Activated CD8-positive, alpha-beta memory T cell treated with anti-CD3 and anti-CD28 coated beads for 1 hour (primary cell): Measurements from ENCODE around the gene COMMD9.

ENCODE experiments used
- DNase-seq, 2 donors: peaks; one replicate each; pipeline ENCODE4 v3.0.0-alpha.2; 2020; ENCODE audit warnings: low read depth in 1 of 2; ENCODE audit errors: extremely low read depth in 1 of 2

Gene COMMD9

GRCh38 chr11:36296884-36297543 lies 7.8 kb upstream of the COMMD9 start:
- DNase-seq, result no peak

- no peak for DNase-seq
These were observed 6.7 kb upstream of the COMMD9 start, which contains the start of gene PRR5L for GRCh38 chr11:36295926-36296325. Gene PRR5L (plus strand): TSS chr11:36296288. CDS start chr11:36401122, 104,834 bp downstream.

- no peak for DNase-seq
These were observed 3.1 kb upstream of the COMMD9 start for GRCh38 chr11:36292311-36292722.

- DNase-seq, result no peak
These were observed 590 bp downstream of the COMMD9 start for GRCh38 chr11:36288442-36289225.

GRCh38 chr11:36282926-36283325 lies 6.3 kb downstream of the COMMD9 start:
- no peak for DNase-seq

GRCh38 chr11:36281850-36282249 lies 7.4 kb downstream of the COMMD9 start:
- no peak for DNase-seq

GRCh38 chr11:36280531-36280930 lies 8.7 kb downstream of the COMMD9 start:
- DNase-seq, result no peak

GRCh38 chr11:36278531-36279282 lies 10.5 kb downstream of the COMMD9 start:
- DNase-seq, result no peak

- DNase-seq, result no peak
These were observed 14.8 kb downstream of the COMMD9 start for GRCh38 chr11:36274414-36274813.

GRCh38 chr11:36273110-36273509 lies 16.1 kb downstream of the COMMD9 start:
- no peak for DNase-seq

GRCh38 chr11:36271794-36272407 lies 17.3 kb downstream of the COMMD9 start:
- DNase-seq, result no peak

- DNase-seq, result no peak
These were observed 18.5 kb downstream of the COMMD9 start for GRCh38 chr11:36270701-36271100.

- DNase-seq, result no peak
These were observed 20.8 kb downstream of the COMMD9 start for GRCh38 chr11:36268337-36268985.

- DNase-seq, result no peak
These were observed 22.5 kb downstream of the COMMD9 start for GRCh38 chr11:36266767-36267166.

- DNase-seq, result peak in 1 of 2 donors; percentile 29
These were observed 23.2 kb downstream of the COMMD9 start for GRCh38 chr11:36265793-36266628.

- no peak for DNase-seq
These were observed 24.3 kb downstream of the COMMD9 start for GRCh38 chr11:36264973-36265344.

- no peak for DNase-seq
These were observed 24.9 kb downstream of the COMMD9 start for GRCh38 chr11:36264011-36264972.

GRCh38 chr11:36261094-36261493 lies 28.1 kb downstream of the COMMD9 start:
- no peak for DNase-seq
